ENCODE data around the gene AMELY. TPM values are rescaled to one million over a fixed set of nuclear protein-coding genes. Genes with fewer than 3 reads are reported as not detected.
"Not testable (repeated sequence)": the region's sequence is repeated elsewhere in the genome, so short reads cannot be mapped to it uniquely, and the experiment has no call there.

The AMELY gene
- total RNA-seq, 1 donor from 2014 or later: not detected

- H3K4me3 Mint-ChIP-seq; H3K36me3 Mint-ChIP-seq (ENCODE audit: low read depth); H3K27ac Mint-ChIP-seq; intact Hi-C loops (cut with micrococcal nuclease); H3K4me1 Mint-ChIP-seq (ENCODE audit: low read depth); DNase-seq (ENCODE audit: low spot score); H3K9me3 Mint-ChIP-seq: not testable (repeated sequence)
- H3K27me3 Mint-ChIP-seq (ENCODE audit: insufficient read depth): peaks cover 22% of the 10 kb centered on the region
Measured at GRCh38 chrY:6908021-6908420, 3.5 kb downstream of the AMELY start.

GRCh38 chrY:6907591-6907990, 4.0 kb downstream of the AMELY start:
- H3K4me3 Mint-ChIP-seq: no peak overlapping the region
- intact Hi-C loops (cut with micrococcal nuclease): no loop called here
- no peaks in the 10 kb centered on the region for H3K36me3 Mint-ChIP-seq (ENCODE audit: low read depth)
- H3K27ac Mint-ChIP-seq: no peak overlapping the region
- no peak for DNase-seq (ENCODE audit: low spot score)
- H3K9me3 Mint-ChIP-seq: no peaks in the 10 kb centered on the region
- H3K4me1 Mint-ChIP-seq (ENCODE audit: low read depth): no peaks in the 10 kb centered on the region
- H3K27me3 Mint-ChIP-seq (ENCODE audit: insufficient read depth): peaks cover 19% of the 10 kb centered on the region

- not testable (repeated sequence) for H3K4me1 Mint-ChIP-seq (ENCODE audit: low read depth)
Measured at GRCh38 chrY:6902116-6902515, 9.4 kb downstream of the AMELY start.

GRCh38 chrY:6895236-6895635, 16.3 kb downstream of the AMELY start:
- Mint-ChIP-seq H3K27me3 (ENCODE audit: insufficient read depth) (no peaks in the 10 kb centered on the region), H3K27ac (no peak overlapping the region), H3K36me3 (ENCODE audit: low read depth) (no peaks in the 10 kb centered on the region), H3K9me3 (no peaks in the 10 kb centered on the region), H3K4me3 (no peak overlapping the region), H3K4me1 (ENCODE audit: low read depth) (no peaks in the 10 kb centered on the region)
- intact Hi-C loops (cut with micrococcal nuclease): no loop called here
- no peak for DNase-seq (ENCODE audit: low spot score)

More at GRCh38 chrY:6902116-6902515, 9.4 kb downstream of the AMELY start:
- DNase-seq (ENCODE audit: low spot score); H3K27me3 Mint-ChIP-seq (ENCODE audit: insufficient read depth); H3K36me3 Mint-ChIP-seq (ENCODE audit: low read depth); intact Hi-C loops (cut with micrococcal nuclease); H3K9me3 Mint-ChIP-seq; H3K4me3 Mint-ChIP-seq; H3K27ac Mint-ChIP-seq: not testable (repeated sequence)

GRCh38 chrY:6894496-6894895, 17.1 kb downstream of the AMELY start:
- H3K4me1 Mint-ChIP-seq (ENCODE audit: low read depth): no peaks in the 10 kb centered on the region
- H3K9me3 Mint-ChIP-seq: no peaks in the 10 kb centered on the region
- H3K27me3 Mint-ChIP-seq (ENCODE audit: insufficient read depth): no peaks in the 10 kb centered on the region
- H3K36me3 Mint-ChIP-seq (ENCODE audit: low read depth): no peaks in the 10 kb centered on the region
- no peak overlapping the region for H3K4me3 Mint-ChIP-seq
- intact Hi-C loops (cut with micrococcal nuclease): no loop called here
- DNase-seq (ENCODE audit: low spot score): no peak
- no peak overlapping the region for H3K27ac Mint-ChIP-seq

GRCh38 chrY:6849384-6849783, 62.2 kb downstream of the AMELY start:
- Mint-ChIP-seq H3K27me3 (ENCODE audit: insufficient read depth) (no peaks in the 10 kb centered on the region), H3K36me3 (ENCODE audit: low read depth) (no peaks in the 10 kb centered on the region), H3K4me3 (no peak overlapping the region), H3K4me1 (ENCODE audit: low read depth) (no peaks in the 10 kb centered on the region), H3K27ac (no peak overlapping the region), H3K9me3 (no peaks in the 10 kb centered on the region)
- no peak for DNase-seq (ENCODE audit: low spot score)
- intact Hi-C loops (cut with micrococcal nuclease): no loop called here

- H3K4me3 Mint-ChIP-seq; DNase-seq (ENCODE audit: low spot score); H3K9me3 Mint-ChIP-seq; H3K27me3 Mint-ChIP-seq (ENCODE audit: insufficient read depth); intact Hi-C loops (cut with micrococcal nuclease); H3K27ac Mint-ChIP-seq; H3K36me3 Mint-ChIP-seq (ENCODE audit: low read depth); H3K4me1 Mint-ChIP-seq (ENCODE audit: low read depth): not testable (repeated sequence)
Measured at GRCh38 chrY:6842650-6843049, 68.9 kb downstream of the AMELY start.

Other genes with a start within 250 kb of the AMELY start
- not detected in 2 replicates for gene TBL1Y, start 1.1 kb downstream of the AMELY start, total RNA-seq

Measured in activated T-helper 1 cell treated with anti-CD3 and anti-CD28 coated beads, Interleukin-12 subunit alpha, Interleukin-12 subunit beta, Interleukin-2, Interleukin-4 antibody, amounts not matched to agents 30 ng/mL and 10 ng/mL and 1 ng/mL, durations not matched to agents 14 hours and 24 hours and 36 hours (primary cell).